HPDE6-E6E7 (cell line): ENCODE results near the gene RERE.
A peak's percentile ranks its signal among the peaks of the same experiment; 100 is the strongest.
"Not testable (repeated sequence)": the region's sequence is repeated elsewhere in the genome, so short reads cannot be mapped to it uniquely, and the experiment has no call there.

Source experiments
- DNase-seq: peaks from one replicate; pipeline ENCODE4 v3.0.0; 2011; ENCODE audit warnings: missing footprints; ENCODE audit errors: extremely low spot score

Gene RERE

DNA sequence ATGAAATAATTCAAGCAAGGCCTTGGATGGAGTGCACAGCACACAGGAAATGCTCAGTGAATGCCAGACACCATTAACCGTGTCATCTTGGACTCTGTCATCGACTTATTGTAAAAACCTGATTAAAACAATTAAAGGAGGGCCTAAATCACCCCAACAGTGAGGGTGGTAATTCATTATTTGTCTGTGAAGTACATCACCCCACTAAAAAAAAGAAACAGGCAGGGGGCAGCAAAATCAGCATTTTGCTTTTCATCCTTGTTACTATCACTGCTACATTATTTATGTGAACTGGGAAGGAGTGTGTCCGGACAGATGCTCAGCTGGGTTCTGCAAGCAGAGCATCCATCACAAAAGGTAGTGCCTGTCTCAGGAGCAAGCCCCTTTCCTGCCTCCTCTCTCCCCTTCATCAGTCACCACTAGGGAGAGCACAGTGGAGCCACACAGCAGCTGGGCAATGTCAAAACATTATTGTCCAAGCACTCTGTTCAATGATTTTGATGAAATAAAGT, 98.5 kb downstream of the RERE start:
- no peak for DNase-seq

DNA sequence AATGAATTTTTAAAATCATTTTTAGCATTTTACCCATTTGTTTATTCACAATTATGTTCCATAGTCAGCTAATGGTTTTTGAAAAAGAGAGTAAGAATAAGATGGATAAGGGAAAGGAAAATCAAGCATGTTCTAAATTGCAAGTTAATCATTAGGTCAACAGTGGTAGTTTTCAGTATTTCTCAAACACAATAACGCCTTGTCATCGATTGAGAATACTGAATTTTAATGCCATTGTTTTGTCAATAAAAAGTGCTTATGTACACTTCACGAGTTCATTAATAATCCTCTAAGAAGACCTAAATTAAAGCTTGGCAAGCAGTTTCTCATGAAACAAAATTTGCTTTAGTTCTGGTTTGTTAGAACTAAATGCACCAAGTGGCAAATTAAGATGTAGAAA, 100.3 kb downstream of the RERE start:
- DNase-seq = no peak

DNA sequence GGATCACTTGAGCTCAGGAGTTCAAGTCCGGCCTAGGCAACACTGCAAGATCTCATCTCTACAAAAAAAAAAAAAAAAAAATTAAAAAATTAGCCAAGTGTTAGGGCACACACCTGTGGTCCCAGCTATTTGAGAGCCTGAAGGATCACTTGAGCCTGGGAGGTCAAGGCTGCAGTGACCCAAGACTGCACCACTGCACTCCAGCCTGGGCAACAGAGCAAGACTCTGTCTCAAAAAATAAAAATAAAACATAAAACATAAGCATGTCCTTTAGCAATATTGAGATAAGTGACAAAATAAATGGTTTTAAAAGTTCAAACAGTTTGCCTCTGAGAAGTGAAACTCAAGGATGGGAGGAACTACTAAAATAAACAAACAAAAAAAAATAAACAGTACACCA, 101.2 kb downstream of the RERE start:
- no peak for DNase-seq

DNA sequence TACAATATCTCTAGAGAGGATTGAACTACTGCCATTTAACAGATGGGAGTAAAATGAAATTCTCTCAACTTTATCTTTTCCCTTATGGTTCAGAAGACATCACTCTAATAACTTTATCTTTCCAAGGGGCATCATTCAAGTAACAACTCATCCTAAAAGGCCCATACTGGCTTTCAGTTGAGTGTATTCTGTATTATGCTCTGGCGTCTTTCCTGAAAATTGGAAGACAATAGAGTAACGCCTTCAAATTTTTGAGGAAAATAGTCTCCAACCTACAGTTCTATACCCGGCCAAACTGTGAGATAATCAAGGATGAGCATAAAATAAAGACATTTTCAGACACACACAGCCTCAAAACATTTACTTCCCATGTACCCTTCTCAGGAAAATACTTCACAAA, 103.3 kb downstream of the RERE start:
- DNase-seq = no peak

DNA sequence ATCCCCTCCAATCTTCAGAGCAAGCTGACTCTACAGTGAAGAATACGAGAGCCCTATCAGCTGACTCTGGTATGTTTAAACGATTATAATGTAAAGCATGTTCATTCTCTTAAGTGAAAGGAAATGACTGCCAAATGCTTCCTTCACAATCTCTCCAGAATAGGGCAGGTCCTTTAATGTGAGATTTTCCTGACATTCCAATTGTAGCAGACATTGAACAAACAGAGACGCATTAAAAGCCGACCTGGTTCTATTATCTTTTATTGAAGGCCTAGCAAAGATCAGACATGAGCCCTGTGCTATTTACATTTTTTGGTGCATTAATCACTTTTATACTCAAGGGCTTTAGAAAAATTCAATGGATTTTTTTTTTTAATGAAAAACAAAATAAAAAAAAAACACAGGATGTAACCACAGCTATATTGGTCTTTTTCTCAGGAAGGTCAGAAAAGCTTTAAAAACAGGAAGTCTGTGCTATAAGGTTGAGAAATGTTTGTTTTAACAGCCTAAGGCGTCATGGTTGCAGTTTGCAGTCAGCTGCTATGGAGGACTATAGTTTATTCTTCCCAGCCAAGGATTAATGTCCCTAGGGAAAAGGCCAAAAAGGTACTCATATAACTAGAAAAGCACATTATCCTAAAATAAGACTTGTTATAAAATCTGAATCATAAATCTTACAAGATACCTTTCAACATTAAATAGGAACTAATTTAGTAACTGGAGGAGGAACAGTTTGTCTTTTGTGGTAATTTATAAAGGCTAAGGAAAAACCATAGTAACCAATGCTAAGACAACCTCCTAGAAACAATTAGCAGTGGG, 104.8 kb downstream of the RERE start:
- DNase-seq = no peak

DNA sequence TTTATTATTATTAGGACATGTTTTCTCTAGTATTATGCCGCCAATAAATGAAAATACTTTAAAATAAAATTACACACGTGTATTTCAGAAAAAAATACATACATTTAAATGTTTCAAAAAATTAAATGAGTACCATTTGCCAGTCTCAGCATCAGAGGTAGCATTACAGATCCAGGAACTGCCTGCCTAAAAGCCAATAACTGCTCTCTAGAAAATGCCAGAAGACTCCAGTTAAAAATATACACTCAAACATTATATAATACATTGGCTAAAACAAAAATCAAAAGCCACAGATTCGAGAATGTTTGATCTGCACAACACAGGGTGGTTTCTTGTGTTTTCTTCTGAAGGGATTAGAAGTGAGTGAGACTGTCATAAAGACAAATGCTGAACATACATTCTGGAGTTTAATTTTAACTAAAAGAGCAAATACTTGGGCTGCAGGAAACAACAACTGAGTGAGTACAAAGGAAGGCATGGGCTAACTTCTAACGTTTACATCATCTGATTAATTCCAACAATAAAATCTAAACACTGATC, 105.5 kb downstream of the RERE start:
- DNase-seq = no peak

DNA sequence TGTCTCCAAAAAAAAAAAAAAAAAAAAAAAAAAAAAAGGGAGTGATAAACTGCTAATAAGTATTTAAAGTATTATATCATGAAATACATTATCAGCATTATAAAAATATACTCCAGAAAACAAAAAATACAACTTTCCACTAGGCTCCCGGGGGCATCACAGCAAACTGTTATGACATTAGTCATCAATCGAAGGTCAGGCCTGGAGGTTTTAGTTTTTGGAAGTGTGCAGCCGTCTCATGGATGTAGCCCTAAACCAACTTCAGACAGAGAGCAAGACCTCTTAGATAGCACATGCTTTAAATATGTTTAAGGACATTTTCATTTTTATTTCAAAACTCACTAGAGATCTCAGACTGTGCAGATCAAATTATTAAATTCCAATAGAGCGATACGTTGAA, 106.3 kb downstream of the RERE start:
- DNase-seq = no peak

DNA sequence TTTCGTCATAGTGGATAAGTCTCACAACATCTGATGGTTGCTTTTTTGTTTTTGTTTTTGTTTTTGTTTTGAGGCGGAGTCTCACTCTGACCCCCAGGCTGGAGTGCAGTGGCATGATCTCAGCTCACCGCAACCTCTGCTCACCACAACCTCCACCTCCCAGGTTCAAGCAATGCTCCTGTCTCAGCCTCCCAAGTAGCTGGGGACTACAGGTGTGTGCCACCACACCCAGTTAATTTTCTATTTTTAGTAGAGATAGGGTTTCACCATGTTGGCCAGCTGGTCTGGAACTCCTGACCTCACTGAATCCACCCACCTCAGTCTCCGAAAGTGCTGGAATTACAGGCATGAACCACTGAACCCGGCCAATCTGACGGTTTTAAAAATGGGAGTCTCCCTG, 109.2 kb downstream of the RERE start:
- DNase-seq = no peak

DNA sequence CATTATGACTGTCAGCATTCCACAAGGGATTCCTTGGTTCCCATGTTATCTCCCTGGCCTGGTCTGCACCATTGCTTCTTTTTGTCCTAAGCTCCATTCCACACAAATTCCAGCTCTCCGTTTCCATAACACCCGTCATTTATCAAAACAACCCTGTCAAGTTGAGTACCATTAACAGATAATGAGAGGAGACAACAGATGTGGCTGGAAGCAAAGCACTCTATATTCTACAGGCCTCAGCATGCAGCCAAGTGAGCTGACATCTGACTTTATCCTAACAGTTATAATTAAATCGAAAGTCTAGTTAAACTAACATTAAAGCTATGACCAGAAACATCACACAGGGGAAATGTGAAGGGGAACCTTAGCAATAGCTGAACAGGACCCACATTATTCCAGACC, 110.4 kb downstream of the RERE start:
- no peak for DNase-seq

DNA sequence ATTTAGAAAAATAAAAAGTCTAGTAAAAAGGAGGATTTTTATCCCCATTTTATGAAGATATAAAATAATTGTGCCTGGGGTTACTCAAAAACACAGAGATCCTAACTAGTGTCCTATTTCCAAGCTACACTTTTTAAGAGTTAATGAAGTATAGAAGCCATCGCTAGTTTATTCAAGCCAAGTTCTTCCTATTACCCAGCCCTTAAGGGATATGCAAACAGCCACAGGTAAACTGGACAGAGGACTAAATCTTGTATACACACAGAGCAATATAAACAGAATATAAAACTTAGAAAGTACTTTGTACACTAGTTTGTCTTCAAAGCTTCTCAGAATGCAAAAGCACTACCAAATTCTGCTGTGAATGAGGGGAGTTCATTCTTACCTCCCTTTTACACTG, 111.1 kb downstream of the RERE start:
- no peak for DNase-seq

DNA sequence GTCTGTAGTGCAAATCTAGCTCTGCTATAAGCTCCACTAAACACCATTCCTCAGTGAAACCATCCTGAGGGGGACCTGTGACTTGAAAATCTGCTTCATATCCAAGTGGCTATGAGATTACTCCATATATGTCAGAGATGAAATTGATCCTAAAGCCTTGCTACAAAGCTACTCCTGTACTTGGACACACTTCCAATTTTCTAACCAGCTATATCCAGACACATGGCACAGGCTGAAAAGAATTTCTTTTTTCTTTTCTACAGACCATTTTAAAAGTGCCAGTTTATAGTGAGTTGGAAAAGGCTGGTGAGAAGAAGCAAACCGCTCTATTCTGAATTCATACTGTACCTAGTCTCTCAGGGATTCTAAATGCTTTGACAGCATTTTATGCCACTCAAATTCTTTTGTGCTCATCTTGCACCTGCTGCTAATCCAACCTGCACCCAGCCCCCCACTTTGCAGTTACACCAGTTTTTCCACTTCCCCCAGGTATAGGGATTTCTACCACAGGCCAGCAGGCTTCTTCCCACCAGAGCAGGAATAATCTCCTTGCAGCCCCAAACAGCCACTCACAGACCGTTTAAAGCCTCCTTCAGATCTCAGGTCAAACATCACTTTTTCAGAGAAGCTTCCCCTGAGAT, 112.5 kb downstream of the RERE start:
- no peak for DNase-seq

DNA sequence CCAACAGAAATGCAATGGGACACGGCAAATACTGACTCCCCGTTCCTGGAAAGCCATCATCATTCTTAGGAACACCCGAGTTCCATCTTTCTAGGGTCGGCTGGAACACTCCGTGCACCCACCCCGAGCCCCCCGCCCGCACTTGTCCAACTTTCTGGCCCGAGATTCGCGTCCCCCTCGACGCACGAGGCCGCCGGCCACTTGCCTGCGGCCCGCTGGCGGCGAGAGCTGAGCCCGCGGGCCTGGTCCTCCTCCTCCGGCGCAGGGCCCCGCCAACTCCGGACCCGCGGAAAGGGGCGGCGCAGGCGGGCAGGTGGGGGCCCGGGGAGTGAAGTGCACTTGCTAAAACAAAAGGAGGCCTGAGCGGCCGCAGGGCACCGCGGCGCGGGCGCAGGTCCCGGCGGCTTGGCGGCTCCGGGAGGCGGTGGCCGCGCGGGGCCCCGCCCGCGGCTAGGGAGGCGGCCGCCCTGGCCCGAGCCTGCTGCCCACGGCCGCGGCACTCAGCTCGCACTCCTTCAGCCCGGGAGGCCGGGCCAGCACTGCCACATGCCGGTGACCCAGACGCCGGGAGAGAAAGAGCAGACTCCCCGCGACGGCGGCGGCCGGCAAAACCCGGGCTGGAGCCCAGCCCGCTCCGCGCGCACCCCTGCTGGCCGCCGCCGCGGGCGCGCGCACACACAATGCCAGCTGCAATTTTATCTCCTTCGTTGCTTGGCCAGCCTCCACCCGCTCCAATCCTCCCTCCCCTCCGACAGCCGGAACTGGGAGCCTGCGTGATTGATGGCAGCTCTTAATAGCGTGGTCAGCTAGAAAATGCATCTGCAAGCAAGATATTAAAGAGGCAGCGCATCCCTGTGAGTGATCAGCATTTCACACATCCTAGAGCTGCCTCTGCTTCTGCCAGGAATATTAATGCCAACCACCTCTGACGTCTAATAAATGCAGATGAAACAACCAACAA, 114.3 kb downstream of the RERE start:
- peak; percentile 81 for DNase-seq

DNA sequence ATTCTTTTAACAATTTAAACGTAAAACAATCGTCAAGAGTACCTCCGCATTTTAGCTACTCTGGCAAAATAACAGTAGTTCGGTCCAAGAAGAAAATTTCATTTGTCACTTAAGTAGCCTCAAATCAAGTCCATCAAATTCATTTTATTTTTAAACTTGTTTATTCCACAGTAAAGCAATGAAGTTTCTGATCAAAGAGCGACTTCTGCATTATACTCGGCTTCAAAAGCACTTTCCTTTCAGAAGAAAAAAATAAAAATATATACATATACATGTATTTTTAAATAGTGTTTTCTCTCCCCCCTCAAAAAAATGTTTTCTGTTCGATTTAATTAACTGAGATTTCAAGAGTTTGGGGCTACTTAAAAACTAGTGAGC, 115.0 kb downstream of the RERE start:
- DNase-seq = no peak

DNA sequence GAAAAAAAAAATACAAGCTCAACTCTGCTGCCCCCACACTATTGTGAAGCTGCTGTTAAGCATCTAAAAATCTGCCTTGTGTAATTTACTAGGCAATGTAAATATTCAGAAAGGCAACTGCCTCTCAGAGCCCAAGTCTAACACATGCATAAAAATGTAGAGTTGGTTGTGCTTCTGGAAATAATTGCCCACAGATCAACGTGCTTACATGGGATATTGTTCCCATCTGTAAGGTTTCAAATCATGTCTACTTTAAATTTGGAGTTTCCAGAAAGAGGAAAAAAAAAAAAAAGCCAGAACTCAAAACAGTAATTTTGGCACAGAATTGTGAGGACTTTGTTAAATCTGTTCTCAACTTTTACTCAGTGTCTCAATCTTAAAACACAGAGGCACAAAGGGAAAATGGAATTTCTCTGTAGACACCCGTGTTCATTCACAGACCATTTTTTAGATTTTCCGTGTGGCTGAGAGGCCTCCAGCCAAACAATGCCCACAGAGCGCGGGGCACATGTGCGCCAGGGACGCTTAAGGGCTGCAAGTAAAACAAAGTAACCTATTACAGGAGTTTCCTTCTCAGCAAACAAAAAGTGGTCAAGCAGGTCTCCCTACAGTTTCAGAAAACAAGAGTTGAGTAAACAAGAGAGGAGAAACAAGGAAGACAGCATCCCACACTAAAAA, 115.5 kb downstream of the RERE start:
- no peak for DNase-seq

DNA sequence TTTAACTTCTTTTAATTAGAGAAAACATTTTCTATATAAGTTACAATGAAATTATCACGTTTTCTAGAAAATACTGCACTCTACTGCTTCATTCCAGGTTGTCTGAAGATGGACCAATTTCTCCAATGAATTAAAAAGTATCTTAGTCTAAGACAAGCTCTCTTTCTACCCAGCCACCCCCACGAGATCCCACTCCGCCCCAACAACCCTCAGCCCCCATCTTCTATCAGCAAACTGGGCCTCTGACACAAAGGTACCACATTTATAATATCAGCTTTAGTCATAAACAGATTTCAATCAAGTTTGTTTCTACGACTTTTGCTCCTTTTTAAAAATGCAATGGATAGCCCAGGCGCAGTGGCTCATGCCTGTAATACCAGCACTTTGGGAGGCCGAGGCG, 117.8 kb downstream of the RERE start:
- DNase-seq = no peak

DNA sequence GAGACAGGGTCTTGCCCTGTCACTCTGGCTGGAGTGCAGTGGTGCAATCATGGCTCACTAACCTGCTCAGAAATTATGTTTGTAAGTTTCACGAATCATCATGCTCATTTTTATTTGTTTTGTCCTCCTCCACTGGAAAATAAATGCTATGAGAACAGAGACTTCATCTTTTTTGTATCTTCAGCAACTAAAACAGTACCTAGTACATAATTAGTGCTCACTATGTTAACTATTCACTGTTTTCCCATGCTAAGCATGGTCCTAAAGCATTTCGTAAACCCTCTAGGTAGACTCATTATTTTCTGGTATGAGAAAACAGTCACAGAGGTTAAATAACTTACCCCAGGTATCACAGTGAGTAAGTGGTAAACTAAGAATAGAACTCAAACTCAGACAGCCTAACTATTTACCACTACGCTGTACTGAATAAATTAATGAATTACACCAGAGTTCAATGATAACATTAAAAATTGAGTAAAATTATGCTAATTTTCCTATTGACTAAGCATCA, 118.4 kb downstream of the RERE start:
- no peak for DNase-seq

DNA sequence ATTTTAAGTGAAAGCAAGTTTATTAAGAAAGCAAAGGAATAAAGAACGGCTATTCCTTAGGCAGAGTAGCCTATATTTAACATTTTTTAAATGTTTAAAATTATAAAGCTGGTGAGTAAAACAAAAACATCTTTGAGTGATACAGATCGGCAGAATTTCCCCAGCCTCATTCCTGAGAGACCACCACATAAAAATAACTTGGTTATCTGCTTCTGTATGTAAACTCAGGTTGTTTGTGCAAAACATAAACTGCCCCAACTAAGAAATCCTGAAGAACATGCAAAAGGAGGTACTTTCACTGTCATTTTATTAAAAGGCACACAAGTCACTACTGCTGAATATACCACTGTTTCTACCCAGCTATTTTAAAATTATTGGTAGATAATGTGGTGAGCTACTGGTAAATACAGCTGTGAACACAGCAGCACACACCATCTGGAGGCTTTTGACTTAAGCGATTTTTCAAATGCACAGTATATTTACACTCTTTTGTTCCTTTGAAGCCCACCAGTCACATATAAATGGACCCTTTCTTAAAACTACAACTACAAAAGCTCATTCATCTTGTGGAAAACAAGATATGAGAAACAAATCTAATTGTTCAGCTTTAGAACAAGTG, 119.3 kb downstream of the RERE start:
- no peak for DNase-seq

DNA sequence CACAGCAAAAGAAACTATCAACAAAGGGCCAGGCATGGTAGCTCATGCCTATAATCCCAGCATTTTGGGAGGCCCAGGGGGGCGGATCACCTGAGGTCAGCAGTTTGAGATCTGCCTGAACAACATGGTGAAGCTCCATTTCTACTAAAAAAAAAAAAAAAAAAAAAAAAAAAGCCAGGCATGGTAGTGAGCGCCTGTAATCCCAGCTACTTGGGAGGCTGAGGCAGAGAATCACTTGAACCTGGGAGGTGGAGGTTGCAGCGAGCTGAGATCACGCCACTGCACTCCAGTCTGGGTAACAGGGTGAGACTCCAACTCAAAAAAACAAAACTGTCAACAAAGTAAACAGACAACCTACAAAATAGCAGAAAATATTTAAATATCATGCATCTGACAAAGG, 122.0 kb downstream of the RERE start:
- not testable (repeated sequence) for DNase-seq

DNA sequence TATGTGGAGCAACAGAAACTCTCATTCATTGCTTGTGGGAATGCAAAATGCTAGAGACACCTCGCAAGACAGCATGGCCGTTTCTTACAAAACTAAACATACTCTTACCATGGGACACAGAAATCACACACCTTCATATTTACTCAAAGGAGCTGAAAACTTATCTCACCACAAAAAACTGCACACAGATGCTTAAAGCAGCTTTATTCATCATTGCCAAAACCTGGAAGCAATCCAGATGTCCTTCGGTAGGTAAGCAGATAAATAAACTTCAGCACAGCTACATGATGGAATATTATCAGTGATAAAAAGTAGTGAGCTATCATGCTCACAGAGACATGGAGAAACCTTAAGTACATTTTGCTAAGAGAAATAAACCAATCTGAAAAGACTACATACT, 124.3 kb downstream of the RERE start:
- no peak for DNase-seq

DNA sequence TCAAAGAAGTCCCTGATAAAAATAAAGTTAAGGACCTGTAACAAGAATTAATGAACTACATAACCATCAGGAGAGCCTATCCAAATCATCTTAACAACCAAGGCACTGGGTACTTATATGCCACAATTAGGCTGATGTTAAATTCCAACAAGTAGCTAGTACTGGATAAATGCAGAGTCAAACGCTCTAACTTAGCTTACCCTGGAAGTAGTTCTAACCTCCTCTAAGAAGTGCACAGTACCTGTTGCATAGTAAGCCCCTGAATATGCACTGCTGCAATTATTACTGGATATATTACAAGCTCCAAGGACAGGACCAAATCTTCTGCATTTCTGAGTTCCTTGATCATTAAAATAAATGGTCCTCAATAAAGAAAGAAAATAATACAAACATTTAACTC, 125.8 kb downstream of the RERE start:
- DNase-seq = no peak

DNA sequence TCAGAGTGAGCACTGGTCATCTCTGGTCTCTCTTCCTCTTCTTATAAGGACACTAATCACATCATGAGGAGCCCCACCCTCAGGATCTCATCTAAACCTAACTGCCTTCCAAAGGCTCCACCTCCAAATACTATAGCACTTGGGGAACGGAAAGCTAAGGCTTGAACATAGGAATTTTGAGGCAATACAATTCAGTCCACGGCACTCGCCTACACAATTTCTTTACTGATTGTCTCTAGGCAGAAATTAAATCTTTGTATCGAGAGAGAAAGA, 127.3 kb downstream of the RERE start:
- DNase-seq = no peak
